Fibroblast of villous mesenchyme (primary cell): ENCODE results near the gene PDE1A. TPM values are rescaled to one million over a fixed set of nuclear protein-coding genes. Genes with fewer than 3 reads are reported as not detected.

ENCODE experiments used
- DNase-seq: peaks from one replicate; pipeline ENCODE4 v3.0.0-alpha.2; 2010; ENCODE audit warnings: low read depth
- H3K4me3 ChIP-seq: 2 replicates; pipeline ENCODE4 v1.5.1; 2011; ENCODE audit warnings: low read depth, mild to moderate bottlenecking, low read length
- CTCF ChIP-seq: IDR thresholded peaks from 2 replicates; pipeline ENCODE4 v1.5.1; 2012; ENCODE audit warnings: low read depth, mild to moderate bottlenecking, low read length; ENCODE audit not compliant: insufficient read depth
- total RNA-seq: library from RNA; depleted of rRNA; stranded (reverse); fragments of >200 nt; gene quantifications from 2 replicates; pipeline ENCODE4 v1.2.3, GENCODE V29; 2012

The PDE1A gene
- total RNA-seq, 1 donor: 1.7 TPM

GRCh38 chr2:182365855-182366254 lies 61.0 kb downstream of the PDE1A start:
- TF ChIP-seq CTCF: no peak
- no peak for DNase-seq
- H3K4me3 ChIP-seq: no peak overlapping the region

DNA sequence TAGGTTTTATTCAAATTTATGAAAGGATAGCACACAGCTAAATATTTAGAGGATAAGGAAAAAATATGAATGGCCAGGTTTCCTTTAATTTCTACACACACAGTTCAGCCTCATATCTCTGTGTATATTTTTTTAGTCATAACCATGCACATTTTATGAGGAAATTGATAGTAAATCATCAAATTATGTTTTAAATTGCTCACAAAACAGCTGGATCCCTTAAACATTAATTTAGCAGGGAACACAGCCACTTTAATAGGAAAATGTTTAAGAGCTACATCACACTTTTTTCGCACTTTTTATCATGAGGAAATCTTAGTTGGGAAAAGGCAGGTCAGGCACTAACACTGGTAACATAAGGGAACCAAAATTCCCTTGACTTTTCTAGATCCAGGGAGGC lies 65.4 kb downstream of the PDE1A start:
- no peak overlapping the region for H3K4me3 ChIP-seq
- peak; percentile 65 for DNase-seq
- no peak for TF ChIP-seq CTCF

DNA sequence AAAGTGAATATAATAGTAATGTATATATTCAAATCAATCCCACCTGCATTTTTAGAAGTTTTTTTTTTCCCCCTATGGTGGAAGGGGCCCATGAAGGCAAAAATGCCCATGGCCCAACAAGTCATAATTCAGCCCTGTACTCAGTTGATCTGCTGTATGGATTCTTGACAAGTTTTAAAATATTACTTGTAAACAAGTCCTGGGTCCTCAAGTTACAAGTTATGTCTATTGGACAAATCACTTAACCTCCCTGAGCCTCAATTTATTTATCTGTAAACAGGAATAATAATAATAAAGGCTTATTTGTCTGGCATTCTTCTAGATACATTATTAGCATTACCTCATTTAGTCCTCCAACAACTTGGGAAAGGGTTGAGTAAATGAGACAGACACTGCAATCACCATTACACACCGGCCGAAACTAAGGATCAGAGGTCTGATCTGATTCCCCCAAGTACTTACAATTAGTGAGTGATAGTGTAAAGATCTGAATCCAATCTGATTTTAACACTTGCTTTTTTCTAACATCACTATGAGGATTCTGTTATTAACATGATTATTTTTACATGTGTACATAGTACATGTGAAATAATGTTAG lies 66.1 kb downstream of the PDE1A start:
- DNase-seq: no peak
- no peak for TF ChIP-seq CTCF
- no peak overlapping the region for H3K4me3 ChIP-seq

- peak; percentile 80 for DNase-seq
- H3K4me3 ChIP-seq: no peak overlapping the region
- no peak for TF ChIP-seq CTCF
Measured at GRCh38 chr2:182359990-182360662, 66.7 kb downstream of the PDE1A start.

DNA sequence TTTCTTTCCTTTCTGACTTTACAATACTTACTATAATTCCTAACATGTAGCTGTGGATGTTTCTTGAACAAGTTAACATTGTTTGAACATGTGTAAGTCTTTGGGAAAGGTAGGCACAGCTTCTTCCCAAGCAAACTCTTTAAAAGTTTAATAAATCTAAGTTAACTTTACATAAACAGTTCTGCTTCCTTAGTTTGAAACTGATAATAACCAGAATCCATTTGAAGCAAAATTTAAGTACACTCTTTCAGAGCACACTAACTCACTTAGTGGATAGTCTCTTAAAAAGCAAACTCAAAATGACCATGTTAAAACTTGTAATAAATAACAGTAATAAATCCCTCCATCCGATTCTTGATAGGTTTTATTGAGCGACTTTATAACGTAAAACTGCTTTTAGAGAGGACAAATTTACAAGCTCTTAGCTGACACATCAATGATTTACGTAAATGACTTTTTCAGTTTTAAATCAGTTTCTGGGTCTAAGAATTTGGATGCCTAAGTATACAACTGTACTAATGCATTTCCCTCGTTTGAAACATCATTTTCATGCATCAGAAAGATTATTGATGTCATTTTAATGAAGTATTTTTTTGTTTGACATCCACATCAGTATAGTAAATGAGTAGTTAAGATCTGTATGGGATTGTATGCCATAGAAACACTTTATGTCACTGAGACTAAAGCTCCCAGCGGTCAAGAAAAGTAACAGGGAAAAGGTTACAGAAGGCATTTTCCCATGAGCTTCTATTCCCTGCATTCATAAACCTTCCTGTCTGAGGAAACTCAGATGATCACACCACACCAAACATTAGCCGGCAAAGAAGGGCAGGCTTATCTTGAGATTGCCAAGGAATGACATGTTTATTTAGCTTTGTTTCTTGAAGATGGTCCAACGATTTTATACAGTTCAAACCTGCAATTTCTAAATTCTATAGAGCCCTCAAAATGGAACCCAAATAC lies 67.5 kb downstream of the PDE1A start:
- no peak overlapping the region for H3K4me3 ChIP-seq
- peak; percentile 86 for DNase-seq
- no peak for TF ChIP-seq CTCF

GRCh38 chr2:182358601-182359000 lies 68.2 kb downstream of the PDE1A start:
- no peak for TF ChIP-seq CTCF
- H3K4me3 ChIP-seq: no peak overlapping the region
- no peak for DNase-seq
